CD4-positive, alpha-beta T cell (primary cell): Measurements from ENCODE around the gene MAP3K21. TPM values are rescaled to one million over a fixed set of nuclear protein-coding genes. Genes with fewer than 3 reads are reported as not detected.

Experiments
- ATAC-seq: fragments of 200-7000 bp; cut with Tn5 transposase; one replicate; pipeline ENCODE4 v1.10.0; 2022; ENCODE audit warnings: mild to moderate bottlenecking; ENCODE audit not compliant: poor library complexity
- CTCF ChIA-PET: fragments of 350-600 bp; sonication (Branson Sonifier 250); formaldehyde crosslinking; loops from one replicate; lab custom pipeline; 2021; ENCODE audit warnings: antibody characterized with exemption, inconsistent platforms; lab: Charles Lee
- POLR2A ChIA-PET: fragments of 350-600 bp; sonication (Branson Sonifier 250); formaldehyde crosslinking; loops from one replicate; lab custom pipeline; 2021; ENCODE audit warnings: antibody characterized with exemption, inconsistent platforms; lab: Charles Lee
- DNase-seq, 14 experiments: peaks; one replicate each; pipeline ENCODE4 v3.0.0-alpha.2; 2013 to 2020; ENCODE audit warnings: mixed read lengths in 2 of 14
- H3K27ac ChIP-seq, 2 donors: one replicate each; pipeline versions ENCODE4 v1.5.1 to v1.7.0; 2013; ENCODE audit warnings: low read length in 2 of 2, low read depth in 1 of 2, mild to moderate bottlenecking in 1 of 2
- H3K27me3 ChIP-seq, 2 experiments: 1 replicate in 1 of 2; 2 replicates in 1 of 2; pipeline versions ENCODE4 v1.6.1 to v1.7.0; 2013; ENCODE audit warnings: low read length in 2 of 2, control low read depth in 1 of 2, mild to moderate bottlenecking in 1 of 2, moderate library complexity in 1 of 2; ENCODE audit not compliant: insufficient read depth in 2 of 2, control insufficient read depth in 1 of 2
- H3K36me3 ChIP-seq: one replicate; pipeline ENCODE4 v1.6.1; 2013; ENCODE audit warnings: low read length, control low read depth; ENCODE audit not compliant: insufficient read depth
- H3K4me1 ChIP-seq: one replicate; pipeline ENCODE4 v1.6.1; 2013; ENCODE audit warnings: low read length, control low read depth; ENCODE audit not compliant: insufficient read depth
- H3K4me3 ChIP-seq: one replicate; pipeline ENCODE4 v1.5.1; 2013; ENCODE audit warnings: mild to moderate bottlenecking, low read length, moderate library complexity
- H3K9me3 ChIP-seq, 2 experiments: 1 replicate in 1 of 2; 2 replicates in 1 of 2; pipeline versions ENCODE4 v1.6.1 to v1.7.0; 2013; ENCODE audit warnings: low read length in 2 of 2, mild to moderate bottlenecking in 2 of 2, control low read depth in 1 of 2, moderate library complexity in 1 of 2; ENCODE audit not compliant: control insufficient read depth in 1 of 2, insufficient read depth in 1 of 2
- H3K27ac Mint-ChIP-seq: one replicate; pipeline ENCODE4 v1.8.0; 2020; ENCODE audit warnings: mixed read lengths
- H3K27me3 Mint-ChIP-seq: one replicate; pipeline ENCODE4 v1.8.0; 2021; ENCODE audit warnings: mixed read lengths
- H3K36me3 Mint-ChIP-seq: one replicate; pipeline ENCODE4 v1.8.0; 2021; ENCODE audit warnings: low read depth, mixed read lengths
- H3K4me1 Mint-ChIP-seq: one replicate; pipeline ENCODE4 v1.8.0; 2021; ENCODE audit warnings: low read depth, mixed read lengths
- H3K4me3 Mint-ChIP-seq: one replicate; pipeline ENCODE4 v1.8.0; 2020; ENCODE audit warnings: mild to moderate bottlenecking, mixed read lengths
- H3K9me3 Mint-ChIP-seq: one replicate; pipeline ENCODE4 v1.8.0; 2020; ENCODE audit warnings: mixed read lengths
- intact Hi-C, 2 experiments: fragments of 100-400 bp; cut with DNase I in 1 of 2; cut with micrococcal nuclease in 1 of 2; formaldehyde crosslinking; loops; one replicate each; pipeline versions ENCODE4 v1.15.1 to v1.9.0; 2023 to 2025; cut with DNase I, micrococcal nuclease
- total RNA-seq, 174 experiments: library from RNA in 2 of 174; stranded (reverse) in 2 of 174; gene quantifications; one replicate each; pipeline ENCODE4 v1.2.3 and lab custom pipeline; 2021 to 2026
- TF ChIP-seq, protein P1 (sequence below): fragments of 200-600 bp; IDR thresholded peaks from one replicate; pipeline ENCODE4 v1.8.0; 2022; ENCODE audit warnings: antibody characterized with exemption, mild to moderate bottlenecking

Gene MAP3K21
- total RNA-seq, 2 experiments from 2014 or later = 0.95 to 0.99 TPM

GRCh38 chr1:233389169-233389568, 61.6 kb downstream of the MAP3K21 start:
- Mint-ChIP-seq H3K36me3 (no peaks in the 10 kb centered on the region), H3K4me1 (no peaks in the 10 kb centered on the region), H3K9me3 (no peaks in the 10 kb centered on the region), H3K4me3 (no peak overlapping the region), H3K27me3 (peaks cover 28% of the 10 kb centered on the region), H3K27ac (no peak overlapping the region)
- Histone ChIP-seq H3K27me3 (peaks cover 4% of the 10 kb centered on the region in 2 experiments), H3K4me1 (no peaks in the 10 kb centered on the region), H3K9me3 (no peaks in the 10 kb centered on the region), H3K4me3 (no peak overlapping the region), H3K36me3 (no peaks in the 10 kb centered on the region), H3K27ac (no peak overlapping the region)
- POLR2A ChIA-PET = no interaction called here
- CTCF ChIA-PET = no interaction called here
- ATAC-seq (no peak), DNase-seq (no peak)
- intact Hi-C loops = no loop called here
- TF ChIP-seq, protein P1, sequence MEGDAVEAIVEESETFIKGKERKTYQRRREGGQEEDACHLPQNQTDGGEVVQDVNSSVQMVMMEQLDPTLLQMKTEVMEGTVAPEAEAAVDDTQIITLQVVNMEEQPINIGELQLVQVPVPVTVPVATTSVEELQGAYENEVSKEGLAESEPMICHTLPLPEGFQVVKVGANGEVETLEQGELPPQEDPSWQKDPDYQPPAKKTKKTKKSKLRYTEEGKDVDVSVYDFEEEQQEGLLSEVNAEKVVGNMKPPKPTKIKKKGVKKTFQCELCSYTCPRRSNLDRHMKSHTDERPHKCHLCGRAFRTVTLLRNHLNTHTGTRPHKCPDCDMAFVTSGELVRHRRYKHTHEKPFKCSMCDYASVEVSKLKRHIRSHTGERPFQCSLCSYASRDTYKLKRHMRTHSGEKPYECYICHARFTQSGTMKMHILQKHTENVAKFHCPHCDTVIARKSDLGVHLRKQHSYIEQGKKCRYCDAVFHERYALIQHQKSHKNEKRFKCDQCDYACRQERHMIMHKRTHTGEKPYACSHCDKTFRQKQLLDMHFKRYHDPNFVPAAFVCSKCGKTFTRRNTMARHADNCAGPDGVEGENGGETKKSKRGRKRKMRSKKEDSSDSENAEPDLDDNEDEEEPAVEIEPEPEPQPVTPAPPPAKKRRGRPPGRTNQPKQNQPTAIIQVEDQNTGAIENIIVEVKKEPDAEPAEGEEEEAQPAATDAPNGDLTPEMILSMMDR = no peak

- no peak for DNase-seq
- Mint-ChIP-seq H3K27me3 (peaks cover 29% of the 10 kb centered on the region), H3K27ac (no peak overlapping the region), H3K4me3 (no peak overlapping the region), H3K36me3 (no peaks in the 10 kb centered on the region), H3K4me1 (no peaks in the 10 kb centered on the region), H3K9me3 (no peaks in the 10 kb centered on the region)
- POLR2A ChIA-PET = no interaction called here
- intact Hi-C loops = no loop called here
- Histone ChIP-seq H3K27me3 (peaks cover 4% of the 10 kb centered on the region in 2 experiments), H3K27ac (no peak overlapping the region), H3K4me1 (no peaks in the 10 kb centered on the region), H3K9me3 (no peaks in the 10 kb centered on the region), H3K36me3 (no peaks in the 10 kb centered on the region), H3K4me3 (no peak overlapping the region)
- ATAC-seq = no peak
- CTCF ChIA-PET = no interaction called here
- TF ChIP-seq, protein P1 = no peak
Measured at GRCh38 chr1:233389893-233390292, 62.4 kb downstream of the MAP3K21 start.

DNA sequence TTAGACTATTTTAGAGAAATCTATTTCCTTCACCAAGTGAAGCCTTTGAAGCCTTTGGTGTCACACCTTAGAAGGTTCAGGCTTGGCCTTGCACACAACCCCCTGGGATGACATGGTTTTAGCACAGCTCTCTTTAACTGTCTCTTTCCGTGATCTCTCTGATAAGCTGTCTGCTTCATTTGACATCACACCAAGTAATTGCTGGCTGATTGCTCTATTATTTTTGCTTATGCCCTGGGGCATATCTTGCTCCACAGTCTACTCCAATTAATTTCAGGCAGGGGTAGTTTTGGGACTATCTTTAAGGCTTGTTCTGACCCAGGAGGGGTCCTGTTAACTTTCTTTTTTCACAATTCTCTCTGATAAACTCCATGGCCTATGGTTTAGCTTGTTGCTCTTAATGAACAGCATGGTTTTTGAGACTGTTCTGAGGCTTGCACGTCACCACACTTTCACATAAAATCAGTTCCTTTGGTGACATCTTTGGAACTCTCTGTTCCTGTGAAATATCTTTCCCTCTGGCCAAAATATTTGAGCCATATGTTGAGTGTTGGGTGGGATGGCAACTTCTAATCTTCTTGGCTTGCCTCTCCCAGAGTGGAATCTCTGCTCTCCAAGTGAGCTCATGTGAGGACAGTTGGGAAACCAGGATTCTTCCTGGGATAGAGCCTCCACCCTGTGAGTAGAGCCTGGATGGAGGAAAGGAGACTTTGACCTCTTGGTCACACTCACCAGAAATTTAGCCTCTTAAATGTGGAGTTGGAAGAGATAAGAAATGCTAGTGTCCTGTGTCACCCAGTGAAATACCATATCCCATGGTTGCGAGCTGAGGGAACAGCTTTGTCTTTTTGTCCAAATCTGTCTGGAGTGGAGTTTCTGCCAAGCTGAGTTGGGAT, 63.6 kb downstream of the MAP3K21 start:
- ChIA-PET CTCF (no interaction called here), POLR2A (no interaction called here)
- no peak for ATAC-seq
- Histone ChIP-seq H3K4me3 (no peak overlapping the region), H3K27ac (no peak overlapping the region), H3K4me1 (no peaks in the 10 kb centered on the region), H3K27me3 (peaks cover 4% of the 10 kb centered on the region in 2 experiments), H3K36me3 (no peaks in the 10 kb centered on the region), H3K9me3 (no peaks in the 10 kb centered on the region)
- H3K4me3 Mint-ChIP-seq = no peak overlapping the region
- intact Hi-C loops = no loop called here
- H3K36me3 Mint-ChIP-seq = no peaks in the 10 kb centered on the region
- TF ChIP-seq, protein P1 = no peak
- H3K27ac Mint-ChIP-seq = no peak overlapping the region
- H3K27me3 Mint-ChIP-seq = peaks cover 31% of the 10 kb centered on the region
- H3K4me1 Mint-ChIP-seq = no peaks in the 10 kb centered on the region
- H3K9me3 Mint-ChIP-seq = no peaks in the 10 kb centered on the region
- DNase-seq = no peak
